Measurements from ENCODE around the gene NBAS. TPM values are rescaled to one million over a fixed set of nuclear protein-coding genes. Genes with fewer than 3 reads are reported as not detected.
"Not testable (repeated sequence)": the region's sequence is repeated elsewhere in the genome, so short reads cannot be mapped to it uniquely, and the experiment has no call there.

Gene NBAS
- total RNA-seq, 1 experiment from 2014 or later = 46.4 TPM

GRCh38 chr2:15521641-15522181, 39.4 kb downstream of the NBAS start:
- peak overlapping the region; percentile 20 for H3K27ac Mint-ChIP-seq (ENCODE audit: low read depth, unreplicated experiment)
- no peaks in the 10 kb centered on the region for H3K27me3 Mint-ChIP-seq (ENCODE audit: insufficient read depth, unreplicated experiment)
- no peaks in the 10 kb centered on the region for H3K4me1 Mint-ChIP-seq (ENCODE audit: insufficient read depth, unreplicated experiment)
- CTCF ChIA-PET = no interaction called here
- POLR2A ChIA-PET = interaction anchor here (1.0 kb wide), 1 partner anchor 8 kb away, joined by 4 read pairs; no protein-coding TSS in a partner anchor
- BruUV-seq (replicated peaks) = no TSS peak
- no peak for DNase-seq (ENCODE audit: unreplicated experiment)
- TF ChIP-seq CTCF (IDR thresholded peaks at IDR 0.05; ENCODE audit: unreplicated experiment) = no peak
- no peak overlapping the region for H3K4me3 Mint-ChIP-seq (ENCODE audit: unreplicated experiment)
- intact Hi-C loops (cut with micrococcal nuclease) = no loop called here
- H3K9me3 Mint-ChIP-seq (ENCODE audit: unreplicated experiment) = no peaks in the 10 kb centered on the region
- H3K36me3 Mint-ChIP-seq (ENCODE audit: insufficient read depth, unreplicated experiment) = peaks cover 30% of the 10 kb centered on the region

GRCh38 chr2:15520346-15520745, 40.8 kb downstream of the NBAS start:
- H3K4me1 Mint-ChIP-seq (ENCODE audit: insufficient read depth, unreplicated experiment) = no peaks in the 10 kb centered on the region
- DNase-seq (ENCODE audit: unreplicated experiment) = no peak
- ChIA-PET POLR2A (interaction anchor here (0.7 kb wide), 1 partner anchor 11 kb away, joined by 3 read pairs; no protein-coding TSS in a partner anchor), CTCF (no interaction called here)
- peaks cover 23% of the 10 kb centered on the region for H3K36me3 Mint-ChIP-seq (ENCODE audit: insufficient read depth, unreplicated experiment)
- no peak for TF ChIP-seq CTCF (IDR thresholded peaks at IDR 0.05; ENCODE audit: unreplicated experiment)
- H3K4me3 Mint-ChIP-seq (ENCODE audit: unreplicated experiment) = no peak overlapping the region
- BruUV-seq (replicated peaks) = no TSS peak
- H3K27ac Mint-ChIP-seq (ENCODE audit: low read depth, unreplicated experiment) = no peak overlapping the region
- no peaks in the 10 kb centered on the region for H3K27me3 Mint-ChIP-seq (ENCODE audit: insufficient read depth, unreplicated experiment)
- intact Hi-C loops (cut with micrococcal nuclease) = no loop called here
- H3K9me3 Mint-ChIP-seq (ENCODE audit: unreplicated experiment) = no peaks in the 10 kb centered on the region

GRCh38 chr2:15518759-15519158, 42.4 kb downstream of the NBAS start:
- CTCF ChIA-PET, POLR2A ChIA-PET: not testable (repeated sequence)

GRCh38 chr2:15517793-15518192, 43.3 kb downstream of the NBAS start:
- no peak for TF ChIP-seq CTCF (IDR thresholded peaks at IDR 0.05; ENCODE audit: unreplicated experiment)
- Mint-ChIP-seq H3K4me1 (ENCODE audit: insufficient read depth, unreplicated experiment) (no peaks in the 10 kb centered on the region), H3K4me3 (ENCODE audit: unreplicated experiment) (no peak overlapping the region), H3K9me3 (ENCODE audit: unreplicated experiment) (no peaks in the 10 kb centered on the region), H3K27me3 (ENCODE audit: insufficient read depth, unreplicated experiment) (no peaks in the 10 kb centered on the region), H3K36me3 (ENCODE audit: insufficient read depth, unreplicated experiment) (peaks cover 16% of the 10 kb centered on the region), H3K27ac (ENCODE audit: low read depth, unreplicated experiment) (no peak overlapping the region)
- POLR2A ChIA-PET = no interaction called here
- CTCF ChIA-PET = no interaction called here
- no peak for DNase-seq (ENCODE audit: unreplicated experiment)
- intact Hi-C loops (cut with micrococcal nuclease) = no loop called here
- no TSS peak for BruUV-seq (replicated peaks)

More at GRCh38 chr2:15518759-15519158, 42.4 kb downstream of the NBAS start:
- H3K27me3 Mint-ChIP-seq (ENCODE audit: insufficient read depth, unreplicated experiment); H3K4me1 Mint-ChIP-seq (ENCODE audit: insufficient read depth, unreplicated experiment); H3K9me3 Mint-ChIP-seq (ENCODE audit: unreplicated experiment); BruUV-seq (replicated peaks); DNase-seq (ENCODE audit: unreplicated experiment); H3K27ac Mint-ChIP-seq (ENCODE audit: low read depth, unreplicated experiment); H3K4me3 Mint-ChIP-seq (ENCODE audit: unreplicated experiment); intact Hi-C loops (cut with micrococcal nuclease): not testable (repeated sequence)
- H3K36me3 Mint-ChIP-seq (ENCODE audit: insufficient read depth, unreplicated experiment) = peaks cover 14% of the 10 kb centered on the region

GRCh38 chr2:15511686-15512085, 49.4 kb downstream of the NBAS start:
- Mint-ChIP-seq H3K4me3 (ENCODE audit: unreplicated experiment) (no peak overlapping the region), H3K4me1 (ENCODE audit: insufficient read depth, unreplicated experiment) (no peaks in the 10 kb centered on the region), H3K9me3 (ENCODE audit: unreplicated experiment) (no peaks in the 10 kb centered on the region), H3K27me3 (ENCODE audit: insufficient read depth, unreplicated experiment) (no peaks in the 10 kb centered on the region), H3K36me3 (ENCODE audit: insufficient read depth, unreplicated experiment) (peaks cover 26% of the 10 kb centered on the region), H3K27ac (ENCODE audit: low read depth, unreplicated experiment) (no peak overlapping the region)
- CTCF ChIA-PET = interaction anchor here (0.8 kb wide), 1 partner anchor 66 kb away, joined by 5 read pairs; no protein-coding TSS in a partner anchor
- TF ChIP-seq CTCF (IDR thresholded peaks at IDR 0.05; ENCODE audit: unreplicated experiment) = no peak
- no peak for DNase-seq (ENCODE audit: unreplicated experiment)
- POLR2A ChIA-PET = no interaction called here
- intact Hi-C loops (cut with micrococcal nuclease) = no loop called here
- no TSS peak for BruUV-seq (replicated peaks)

Measured in MCF 10A (cell line).